ENCODE measurements around the gene MATR3.
"Not testable (repeated sequence)": the region's sequence is repeated elsewhere in the genome, so short reads cannot be mapped to it uniquely, and the experiment has no call there.

MATR3 gene

DNA sequence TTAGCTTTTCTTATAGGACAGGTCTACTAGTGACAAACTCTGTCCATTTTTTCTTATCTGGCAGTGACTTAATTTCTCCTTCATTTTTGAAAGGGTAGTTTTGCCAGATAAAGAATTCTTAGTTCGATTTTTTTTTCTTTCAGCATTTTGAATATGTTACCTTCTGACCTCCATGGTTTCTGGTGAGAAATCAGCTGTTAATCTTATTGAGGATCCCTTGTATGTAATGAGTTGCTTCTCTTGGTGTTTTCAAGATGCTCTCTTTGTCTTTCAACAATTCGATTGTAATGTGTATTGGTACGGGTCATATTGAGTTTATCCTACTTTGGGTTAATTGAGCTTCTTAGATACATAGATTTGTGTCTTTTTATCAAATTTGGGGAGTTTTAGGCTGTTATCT lies 60.6 kb downstream of the MATR3 start:
- no peak for DNase-seq

DNA sequence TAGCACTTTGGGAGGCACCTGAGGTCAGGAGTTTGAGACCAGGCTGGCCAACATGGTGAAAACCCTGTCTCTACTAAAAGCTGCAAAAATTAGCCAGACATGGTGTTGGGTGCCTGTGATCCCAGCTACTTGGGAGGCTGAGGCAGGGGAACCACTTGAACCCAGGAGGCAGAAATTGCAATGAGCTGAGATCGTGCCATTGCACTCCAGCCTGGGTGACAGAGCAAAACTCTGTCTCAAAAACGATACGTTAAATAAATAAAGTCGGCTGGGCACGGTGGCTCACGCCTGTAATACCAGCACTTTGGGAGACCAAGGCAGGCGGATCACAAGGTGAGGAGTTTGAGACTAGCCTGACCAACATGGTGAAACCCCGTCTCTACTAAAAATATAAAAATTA lies 62.4 kb downstream of the MATR3 start:
- not testable (repeated sequence) for DNase-seq

DNA sequence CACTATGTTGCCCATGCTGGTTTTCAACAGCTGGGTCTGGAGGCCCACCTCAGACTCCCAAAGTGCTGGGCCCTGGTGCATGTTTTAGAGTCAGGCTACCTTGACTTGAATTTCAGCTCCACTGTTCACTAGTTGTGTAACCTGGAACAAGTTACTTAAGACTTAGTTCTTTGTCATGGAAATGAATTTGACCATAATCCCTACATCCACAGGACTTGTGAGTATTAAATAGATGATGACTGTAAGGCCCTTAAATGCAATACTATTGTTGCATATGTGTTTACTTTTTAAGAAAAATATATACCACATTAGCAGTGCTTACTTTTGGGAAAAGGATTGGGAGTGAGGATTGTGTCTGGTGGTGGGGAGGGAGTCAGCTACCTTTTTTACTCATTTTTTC lies 64.5 kb downstream of the MATR3 start:
- DNase-seq: no peak

DNA sequence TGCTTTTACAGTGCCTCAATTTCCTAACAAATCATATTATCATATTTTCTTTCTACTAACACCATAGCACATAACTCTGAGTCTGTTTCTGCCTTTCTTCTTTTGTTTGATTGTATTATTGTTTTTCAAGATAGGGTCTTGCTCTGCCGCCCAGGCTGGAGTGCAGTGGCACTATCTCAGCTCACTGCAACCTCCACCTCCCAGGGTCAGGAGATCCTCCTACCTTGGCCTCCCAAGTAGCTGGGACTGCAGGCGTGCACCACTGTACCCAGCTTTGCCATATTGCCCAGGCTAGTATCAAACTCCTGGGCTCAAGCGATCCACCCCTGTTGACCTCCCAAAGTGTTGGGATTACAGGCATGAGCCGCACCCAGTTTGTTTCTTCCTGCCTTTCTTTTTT lies 66.8 kb downstream of the MATR3 start:
- no peak for DNase-seq

DNA sequence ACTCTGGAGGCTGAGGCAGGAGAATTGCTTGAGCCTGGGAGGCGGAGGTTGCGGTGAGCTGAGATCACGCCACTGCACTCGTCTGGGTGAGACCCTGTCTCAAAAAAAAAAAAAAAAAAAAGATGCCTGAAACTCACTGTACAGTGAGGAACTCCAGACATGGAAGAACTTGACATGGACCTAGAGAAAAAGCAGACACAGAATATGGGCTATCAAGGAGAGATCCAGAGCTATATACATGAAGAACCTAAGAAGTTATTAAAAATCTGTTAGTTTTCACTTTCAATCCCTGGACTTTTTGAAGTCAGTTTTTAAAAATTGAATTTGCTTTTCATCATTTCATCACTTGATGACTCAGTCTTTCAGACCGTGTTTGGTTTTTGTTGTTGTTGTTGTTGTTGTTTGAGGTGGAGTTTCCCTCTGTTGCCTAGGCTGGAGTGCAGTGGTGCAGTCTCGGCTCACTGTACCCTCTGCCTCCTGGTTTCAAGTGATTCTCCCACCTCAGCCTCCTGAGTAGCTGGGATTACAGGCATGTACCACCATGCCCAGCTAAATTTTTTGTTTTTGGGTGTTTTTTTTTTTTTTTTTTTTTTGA lies 68.4 kb downstream of the MATR3 start:
- DNase-seq: peak; percentile 26

DNA sequence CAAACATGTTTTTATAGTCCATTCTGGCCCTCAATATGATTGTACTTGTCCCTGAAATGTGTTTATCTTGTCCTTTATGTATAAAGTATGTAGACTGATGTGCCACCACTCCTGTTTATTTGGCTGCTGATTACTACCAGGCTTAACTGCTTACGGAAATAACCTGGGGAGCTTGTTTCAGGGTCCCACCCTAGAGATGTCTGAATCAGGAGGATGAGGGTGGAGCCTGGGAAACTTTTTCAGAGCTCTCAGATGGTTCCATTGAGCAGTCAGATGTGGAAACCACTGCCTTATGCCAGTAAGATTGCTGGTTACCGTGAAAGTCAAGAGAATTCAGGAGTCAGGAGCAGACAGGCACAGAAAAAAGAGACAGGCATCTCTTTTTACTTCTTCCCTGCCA lies 70.4 kb downstream of the MATR3 start:
- DNase-seq: no peak

DNA sequence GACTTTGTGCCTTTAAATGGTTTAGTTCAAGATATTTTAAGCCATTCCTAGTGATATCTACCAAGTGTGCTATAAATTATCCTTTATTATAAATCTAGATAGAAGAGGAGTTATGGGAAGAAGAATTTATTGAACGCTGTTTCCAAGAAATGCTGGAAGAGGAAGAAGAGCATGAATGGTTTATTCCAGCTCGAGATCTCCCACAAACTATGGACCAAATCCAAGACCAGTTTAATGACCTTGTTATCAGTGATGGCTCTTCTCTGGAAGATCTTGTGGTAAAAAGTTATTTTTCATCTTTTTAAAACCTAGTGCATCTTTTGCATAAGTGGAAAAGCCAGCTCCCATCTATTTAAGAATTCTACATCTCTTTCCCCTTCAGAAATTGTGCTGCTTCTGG lies 70.9 kb downstream of the MATR3 start:
- no peak for DNase-seq

DNA sequence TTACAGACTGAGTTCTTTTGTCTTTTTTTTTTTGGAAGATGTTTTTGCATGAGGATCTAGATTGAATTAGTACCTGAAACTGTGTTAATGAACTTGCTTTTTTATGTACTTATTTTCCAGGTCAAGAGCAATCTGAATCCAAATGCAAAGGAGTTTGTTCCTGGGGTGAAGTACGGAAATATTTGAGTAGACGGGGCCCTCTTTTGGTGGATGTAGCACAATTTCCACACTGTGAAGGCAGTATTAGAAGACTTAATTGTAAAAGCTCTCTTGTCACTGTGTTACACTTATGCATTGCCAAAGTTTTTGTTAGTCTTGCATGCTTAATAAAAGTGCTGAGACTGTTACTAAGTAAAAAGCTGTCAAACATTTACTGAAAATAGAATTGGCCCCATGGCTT lies 75.1 kb downstream of the MATR3 start:
- no peak for DNase-seq

DNA sequence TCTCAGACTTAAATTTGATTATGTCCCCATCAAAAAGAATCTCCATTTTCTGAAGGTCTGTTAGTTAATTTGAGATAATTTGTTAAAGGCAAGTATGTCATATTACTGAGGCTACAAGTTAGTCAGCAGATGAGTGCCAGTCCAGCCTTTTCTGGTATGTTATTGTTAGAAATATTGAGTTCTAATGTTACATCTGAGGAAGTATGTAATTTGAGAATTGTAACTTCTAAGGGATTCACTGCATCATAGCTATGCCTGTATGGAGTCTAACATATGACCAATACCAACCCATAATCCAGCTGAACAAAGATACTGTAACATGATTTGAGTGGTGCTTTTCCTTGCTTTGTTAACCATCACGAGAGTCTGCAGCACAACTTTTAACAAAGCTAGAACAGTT lies 75.6 kb downstream of the MATR3 start:
- DNase-seq: no peak

DNA sequence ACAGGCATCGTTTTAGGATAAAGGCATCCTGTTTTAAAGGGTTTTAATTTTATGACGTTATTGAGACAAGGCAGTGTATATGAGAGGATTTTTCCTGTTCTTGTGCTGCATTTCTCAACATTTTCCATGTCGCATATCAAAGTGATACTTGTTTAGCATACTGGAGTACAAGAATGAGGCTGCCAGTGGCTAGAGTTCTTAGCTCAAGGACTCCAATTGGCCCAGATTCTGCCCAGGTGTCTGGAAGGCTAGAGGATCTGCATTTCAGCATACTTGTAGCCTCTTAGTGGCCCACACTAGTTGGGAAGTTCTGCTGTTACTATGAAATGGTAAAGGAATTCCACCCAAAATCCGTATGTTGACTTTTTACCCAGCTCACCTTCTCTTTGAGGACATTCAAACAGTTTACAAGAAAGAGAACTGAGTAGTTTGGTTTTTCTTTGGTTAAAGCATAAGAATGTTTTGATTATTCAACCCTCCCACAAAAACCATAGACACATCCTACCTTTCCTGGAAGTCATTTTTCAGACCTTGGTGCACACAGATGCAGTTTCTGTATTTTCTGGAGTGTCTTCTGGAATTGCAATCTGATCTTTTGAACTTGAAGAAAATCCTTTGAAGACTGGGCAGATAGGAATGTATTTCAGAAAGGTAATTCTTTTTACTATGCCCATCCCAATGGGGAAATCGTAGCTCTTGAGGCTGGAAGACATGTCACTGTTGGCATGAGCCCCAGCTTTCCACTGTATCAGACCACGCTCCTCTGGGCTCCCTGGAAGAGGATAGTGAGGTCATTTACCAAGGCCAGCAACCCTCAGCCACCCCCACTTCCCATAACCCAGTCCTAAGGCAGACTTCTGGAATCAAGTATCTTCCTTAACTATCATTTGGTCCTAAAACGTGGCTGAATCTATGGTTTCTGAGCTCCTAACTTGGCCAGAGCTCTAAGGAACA lies 78.2 kb downstream of the MATR3 start:
- no peak for DNase-seq

DNA sequence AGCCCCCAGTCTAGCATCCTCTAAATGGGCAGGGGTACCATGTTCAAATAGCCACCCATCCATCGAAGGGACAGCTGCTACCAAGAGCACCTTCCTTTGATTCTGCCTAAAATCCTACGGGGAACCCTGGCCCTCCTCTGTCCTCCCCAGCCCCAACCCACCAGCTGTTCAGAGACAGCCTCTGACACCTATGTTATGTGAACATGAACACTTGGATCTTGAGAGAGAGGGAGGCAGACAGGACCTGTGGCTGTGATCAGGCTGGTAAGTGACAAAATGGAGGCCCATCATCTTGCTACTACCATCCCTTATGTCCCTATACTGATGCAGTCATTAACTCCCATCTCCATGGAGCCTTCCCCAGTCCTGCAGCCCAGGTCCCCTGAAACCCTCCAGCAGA lies 81.4 kb downstream of the MATR3 start:
- DNase-seq: no peak

DNA sequence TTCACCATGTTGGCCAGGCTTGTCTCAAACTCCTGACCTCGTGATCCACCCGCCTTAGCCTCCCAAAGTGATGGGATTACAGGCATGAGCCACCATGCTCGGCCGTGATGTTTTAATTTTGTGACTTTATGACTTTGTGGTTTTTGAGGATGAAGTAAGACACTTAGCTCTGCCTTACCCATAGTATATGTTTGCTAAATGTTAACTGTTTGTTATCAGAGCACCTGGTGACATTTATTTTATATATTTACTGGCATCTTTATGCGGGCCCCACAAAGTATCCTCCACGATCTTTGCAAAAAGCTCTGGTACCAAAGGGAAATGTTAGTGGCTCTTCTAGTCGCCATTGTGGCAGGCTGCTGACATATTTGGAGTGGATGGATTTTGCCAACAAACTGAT lies 82.8 kb downstream of the MATR3 start:
- DNase-seq: no peak

DNA sequence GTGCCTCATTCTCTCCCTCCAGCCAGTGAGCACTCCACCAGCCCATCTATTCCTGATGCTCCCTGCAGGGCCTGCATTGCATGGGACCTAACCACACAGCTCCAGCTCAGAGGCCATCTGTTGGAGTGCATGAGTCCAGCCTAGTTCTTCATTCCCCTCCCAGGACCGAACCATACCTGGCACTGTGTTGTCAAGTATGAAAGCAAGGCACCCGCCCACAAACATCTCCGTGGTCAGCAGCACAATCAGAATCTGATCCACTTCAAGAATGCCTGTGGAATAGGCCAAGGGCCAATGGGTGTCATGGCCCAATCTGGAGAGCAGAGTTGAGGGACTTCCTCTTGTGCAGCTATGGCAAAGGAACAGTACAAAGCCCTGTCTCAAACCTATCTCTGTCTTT lies 83.7 kb downstream of the MATR3 start:
- DNase-seq: no peak

DNA sequence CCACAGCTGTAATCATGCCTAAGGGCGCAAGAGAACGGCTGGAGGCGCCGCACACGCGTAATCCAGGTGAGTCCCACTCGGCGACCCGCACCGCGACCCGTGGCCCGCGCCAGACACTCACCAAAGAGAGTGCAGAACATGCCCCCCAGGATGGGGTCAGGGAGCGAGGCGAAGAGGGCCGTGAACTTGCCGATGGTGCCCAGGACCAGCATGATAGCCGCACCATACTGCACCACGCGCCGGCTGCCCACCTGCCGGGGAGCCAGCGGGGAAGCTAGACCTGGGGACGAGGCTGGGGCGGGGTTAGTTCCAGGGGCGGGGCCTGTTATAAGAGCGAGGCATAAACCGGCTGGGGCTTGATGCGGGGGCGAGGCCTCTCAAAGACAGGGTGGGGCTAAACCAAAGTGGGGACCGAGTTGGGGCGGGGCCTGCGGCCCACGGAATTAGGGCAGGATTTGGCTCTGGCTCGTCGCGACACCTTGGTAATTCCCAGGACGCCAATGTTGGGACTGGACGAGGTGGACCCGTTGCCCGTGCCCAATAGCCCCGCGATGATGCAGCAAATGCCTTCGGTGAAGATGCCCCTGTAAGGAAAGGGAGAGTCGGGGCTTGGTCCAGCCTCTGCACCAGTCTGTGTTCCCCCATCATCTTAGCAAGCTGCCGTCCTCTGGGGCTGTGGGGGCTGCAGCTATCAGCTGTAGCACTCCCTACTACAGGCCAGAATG lies 84.7 kb downstream of the MATR3 start:
- no peak for DNase-seq

DNA sequence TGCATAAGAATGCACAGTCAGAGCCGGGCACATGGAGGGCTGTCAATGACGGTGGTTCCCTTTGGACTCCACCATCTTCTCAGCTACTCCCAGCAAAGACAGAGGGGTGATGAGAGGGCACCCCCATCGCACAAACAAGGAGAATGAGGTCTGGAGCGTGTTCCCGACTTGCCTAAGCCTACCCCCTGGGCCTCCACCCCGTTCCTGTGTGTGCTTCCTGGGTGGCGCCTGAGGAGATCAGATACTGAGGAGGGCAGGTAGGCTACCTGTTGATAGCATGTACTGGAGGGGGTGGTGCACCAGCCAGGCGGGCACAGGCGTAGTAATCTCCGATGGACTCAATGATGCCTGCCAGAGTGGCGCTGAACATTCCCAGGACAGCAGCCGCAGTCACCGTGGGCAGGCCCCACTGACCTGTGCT lies 85.4 kb downstream of the MATR3 start:
- no peak for DNase-seq

DNA sequence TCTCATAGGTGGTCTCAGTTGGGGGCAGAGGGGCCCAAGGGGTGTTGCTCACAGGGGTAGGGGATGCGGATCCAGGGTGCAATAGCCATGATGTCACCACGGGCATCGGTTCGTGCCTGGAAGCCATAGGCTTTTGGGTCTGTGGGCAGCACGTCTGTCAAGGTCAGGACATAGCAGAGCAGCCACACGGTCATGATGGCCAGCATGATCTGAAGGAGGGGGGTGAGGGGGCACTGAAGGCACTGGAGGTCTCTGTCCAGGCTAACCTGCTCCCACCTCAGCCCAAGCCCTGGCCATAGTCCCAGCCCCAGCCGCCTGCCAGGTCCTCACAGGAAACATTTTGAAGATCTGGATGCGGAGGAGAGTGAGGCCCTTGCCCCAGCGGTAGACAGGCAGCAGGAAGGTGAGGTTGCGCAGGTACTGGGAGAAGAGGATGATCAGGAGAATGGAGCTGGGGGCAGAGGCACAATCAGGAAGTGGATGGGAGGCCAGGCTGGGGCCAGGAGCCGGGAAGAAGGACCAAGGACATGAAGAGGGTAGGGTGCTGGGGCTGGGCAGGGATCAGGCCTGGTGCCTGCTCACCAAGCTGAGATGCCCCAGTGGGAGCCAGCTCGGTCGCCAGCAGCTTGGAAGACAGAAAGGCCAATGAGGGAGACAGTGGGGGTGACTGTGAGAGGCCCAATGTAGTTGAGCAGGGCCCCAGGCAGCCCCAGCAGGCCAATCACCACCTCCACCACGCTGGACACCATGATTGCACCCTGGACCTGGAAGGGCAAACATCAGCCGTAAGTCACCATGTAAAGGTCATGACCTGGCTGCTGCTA lies 86.3 kb downstream of the MATR3 start:
- DNase-seq: no peak
